GM12865 (cell line): ENCODE data around the gene INHBC.

Experiments
- DNase-seq: peaks from one replicate; pipeline ENCODE4 v3.0.0; 2010; ENCODE audit warnings: low read depth
- H3K4me3 ChIP-seq: 2 replicates; pipeline ENCODE4 v1.5.1; 2011; ENCODE audit warnings: mild to moderate bottlenecking, low read depth, low read length, control low read depth
- CTCF ChIP-seq: IDR thresholded peaks from 2 replicates; pipeline ENCODE4 v1.5.1; 2011; ENCODE audit warnings: low read length, control low read depth, low read depth, inconsistent platforms; ENCODE audit not compliant: insufficient read depth; ENCODE audit errors: missing control alignments

INHBC gene

GRCh38 chr12:57497223-57498131 is 62.9 kb downstream of the INHBC start:
- no peak overlapping the region for H3K4me3 ChIP-seq

GRCh38 chr12:57498132-57498502 is 63.5 kb downstream of the INHBC start:
- H3K4me3 ChIP-seq, result no peak overlapping the region
- TF ChIP-seq CTCF, result no peak
- DNase-seq, result no peak

More at GRCh38 chr12:57497223-57498131, 62.9 kb downstream of the INHBC start:
- no peak for DNase-seq
- TF ChIP-seq CTCF, result no peak

- H3K4me3 ChIP-seq, result no peak overlapping the region
- DNase-seq, result no peak
- no peak for TF ChIP-seq CTCF
Measured at GRCh38 chr12:57498571-57498970, 64.0 kb downstream of the INHBC start.

- H3K4me3 ChIP-seq, result no peak overlapping the region
- no peak for DNase-seq
- no peak for TF ChIP-seq CTCF
Measured at GRCh38 chr12:57500213-57500612, 65.6 kb downstream of the INHBC start.
